ENCODE results near the gene CFAP90. TPM values are rescaled to one million over a fixed set of nuclear protein-coding genes. Genes with fewer than 3 reads are reported as not detected.

The CFAP90 gene
- polyA plus RNA-seq, 2 of the 4 experiments (the other 2 are of a cell fraction) = 0.17 to 0.25 TPM

- no peak for TF ChIP-seq RARB (CRISPR knock-in tag; IDR thresholded peaks at IDR 0.05)
- TF ChIP-seq GATA3 (IDR thresholded peaks at IDR 0.05; ENCODE audit: borderline replicate concordance) = no peak
- TF ChIP-seq, protein P1, sequence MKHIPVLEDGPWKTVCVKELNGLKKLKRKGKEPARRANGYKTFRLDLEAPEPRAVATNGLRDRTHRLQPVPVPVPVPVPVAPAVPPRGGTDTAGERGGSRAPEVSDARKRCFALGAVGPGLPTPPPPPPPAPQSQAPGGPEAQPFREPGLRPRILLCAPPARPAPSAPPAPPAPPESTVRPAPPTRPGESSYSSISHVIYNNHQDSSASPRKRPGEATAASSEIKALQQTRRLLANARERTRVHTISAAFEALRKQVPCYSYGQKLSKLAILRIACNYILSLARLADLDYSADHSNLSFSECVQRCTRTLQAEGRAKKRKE (CRISPR knock-in tag; IDR thresholded peaks at IDR 0.05; ENCODE audit: low read depth) = no peak
- no peak for TF ChIP-seq ZSCAN20 (CRISPR knock-in tag; IDR thresholded peaks at IDR 0.05)
- no peak for TF ChIP-seq NFE2L2 (conservative IDR thresholded peaks at IDR 0.05; ENCODE audit: low read length)
- no peak for TF ChIP-seq KDM1A (IDR thresholded peaks at IDR 0.05; ENCODE audit: low read depth)
- no peak for TF ChIP-seq RFX5 (IDR thresholded peaks at IDR 0.05)
- no peak for TF ChIP-seq ESRRA (IDR thresholded peaks at IDR 0.05; ENCODE audit: borderline replicate concordance, low read length)
- TF ChIP-seq RCOR1 (IDR thresholded peaks at IDR 0.05; ENCODE audit: low read depth, low read length) = no peak
- no peak for TF ChIP-seq EHMT2 (IDR thresholded peaks at IDR 0.05; ENCODE audit: low read depth)
Observed at GRCh38 chr5:7815892-7816534, 34.9 kb downstream of the CFAP90 start (continued).

DNA sequence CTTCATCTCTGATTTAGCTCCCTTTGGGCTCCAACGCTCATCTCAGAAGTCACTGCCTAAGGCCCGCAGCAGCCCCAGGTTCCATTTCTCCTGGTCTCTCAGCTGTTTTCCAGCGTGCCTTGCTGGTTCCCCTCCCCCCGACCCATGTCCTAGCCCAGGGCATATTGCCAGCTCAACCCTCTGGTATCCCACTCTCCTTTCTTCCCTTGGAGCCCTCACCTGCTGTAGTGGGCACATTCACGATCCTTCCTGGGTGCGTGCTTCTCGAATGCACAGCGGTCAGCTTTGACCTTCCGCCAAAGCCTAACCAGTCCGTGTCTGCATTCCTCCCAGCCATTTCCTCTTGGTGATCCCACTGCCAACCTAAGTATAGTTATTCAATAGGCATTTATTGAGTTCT lies 36.1 kb downstream of the CFAP90 start:
- no peak for FAIRE-seq
- CTCF ChIA-PET = interaction anchor here (0.7 to 3.2 kb wide), 4 partner anchors 9 to 553 kb away, joined by 3 to 14 read pairs (median 8); no protein-coding TSS in a partner anchor

DNA sequence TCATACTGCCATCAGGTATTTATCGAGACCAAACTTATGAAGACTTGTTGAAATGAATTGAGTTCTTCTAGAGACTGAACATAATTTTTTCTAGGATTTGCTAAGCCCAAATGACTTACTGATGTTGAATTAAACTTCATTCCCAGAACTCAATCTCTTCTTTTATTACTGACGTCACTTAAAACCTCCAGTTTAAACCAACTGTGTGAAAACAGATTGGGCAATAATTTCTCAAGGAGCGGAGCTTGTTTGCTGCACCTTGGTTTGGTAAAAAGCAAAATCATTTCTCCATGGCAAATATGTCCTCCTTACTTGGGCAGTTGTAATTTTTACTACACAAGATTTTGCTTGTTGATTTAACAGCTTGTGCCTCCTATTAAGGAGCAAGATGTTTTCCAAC lies 37.4 kb downstream of the CFAP90 start:
- no peak overlapping the region for H3K27ac ChIP-seq
- ATAC-seq (no peak), FAIRE-seq (no peak), DNase-seq (ENCODE audit: low read depth in 1 of 2, low spot score in 1 of 2) (no peak)
- CTCF ChIA-PET = no interaction called here
- H3K4me2 ChIP-seq = no peak overlapping the region
- H3K4me3 ChIP-seq = no peak overlapping the region
- H3K4me1 ChIP-seq = no peaks in the 10 kb centered on the region
- POLR2A ChIA-PET = no interaction called here
- TF ChIP-seq JUN (IDR thresholded peaks at IDR 0.05) = no peak
- TF ChIP-seq MYC (IDR thresholded peaks at IDR 0.05; ENCODE audit: borderline replicate concordance, low read length) = no peak
- TF ChIP-seq EP300 (IDR thresholded peaks at IDR 0.05) = no peak
- no peak for TF ChIP-seq REST (IDR thresholded peaks at IDR 0.05)
- WGBS (ENCODE audit: missing lambda C conversion rate) = 20% methylated on average over 3 of the region's 3 CpGs
- no peaks in the 10 kb centered on the region for H3K9me3 ChIP-seq

More for the DNA sequence above, 36.1 kb downstream of the CFAP90 start:
- 60% methylated on average over 10 of the region's 10 CpGs for WGBS (ENCODE audit: missing lambda C conversion rate)
- Histone ChIP-seq H3K9me3 (no peaks in the 10 kb centered on the region), H3K27ac (no peak overlapping the region), H3K4me1 (no peaks in the 10 kb centered on the region), H3K4me3 (no peak overlapping the region), H3K4me2 (no peak overlapping the region)
- TF ChIP-seq ZC3H11A (IDR thresholded peaks at IDR 0.05) = no peak
- no peak for TF ChIP-seq ESRRA (IDR thresholded peaks at IDR 0.05; ENCODE audit: borderline replicate concordance, low read length)
- no peak for TF ChIP-seq CBX8 (IDR thresholded peaks at IDR 0.05)
- TF ChIP-seq FOSB (CRISPR knock-in tag; IDR thresholded peaks at IDR 0.05) = no peak
- no peak for TF ChIP-seq SREBF2 (IDR thresholded peaks at IDR 0.05)
- no peak for TF ChIP-seq HDAC2 (IDR thresholded peaks at IDR 0.05)
- TF ChIP-seq, protein P1 (CRISPR knock-in tag; IDR thresholded peaks at IDR 0.05; ENCODE audit: low read depth) = no peak
- TF ChIP-seq NPAS2 (CRISPR knock-in tag; IDR thresholded peaks at IDR 0.05; ENCODE audit: borderline replicate concordance) = no peak
- TF ChIP-seq HOXB13 (CRISPR knock-in tag; IDR thresholded peaks at IDR 0.05; ENCODE audit: low read depth) = no peak
- no peak for TF ChIP-seq USF2 (IDR thresholded peaks at IDR 0.05)
- TF ChIP-seq, protein P2, sequence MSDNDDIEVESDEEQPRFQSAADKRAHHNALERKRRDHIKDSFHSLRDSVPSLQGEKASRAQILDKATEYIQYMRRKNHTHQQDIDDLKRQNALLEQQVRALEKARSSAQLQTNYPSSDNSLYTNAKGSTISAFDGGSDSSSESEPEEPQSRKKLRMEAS (IDR thresholded peaks at IDR 0.05) = no peak
- TF ChIP-seq HOXB5 (CRISPR knock-in tag; IDR thresholded peaks at IDR 0.05) = no peak
- no peak for TF ChIP-seq RARB (CRISPR knock-in tag; IDR thresholded peaks at IDR 0.05)
- no peak for TF ChIP-seq EHMT2 (IDR thresholded peaks at IDR 0.05; ENCODE audit: low read depth)
- ATAC-seq = no peak
- no peak for DNase-seq (ENCODE audit: low read depth in 1 of 2, low spot score in 1 of 2)
- POLR2A ChIA-PET = interaction anchor here (0.5 kb wide), 1 partner anchor 20 kb away, joined by 4 read pairs; no protein-coding TSS in a partner anchor
